ENCODE measurements around the gene UNG. TPM values are rescaled to one million over a fixed set of nuclear protein-coding genes. Genes with fewer than 3 reads are reported as not detected.

UNG gene
- total and polyA plus RNA-seq, 2 of the 8 experiments (the other 6 are each of a cell fraction or from before 2014, with no cell fraction given) = 71.6 to 163 TPM

GRCh38 chr12:109126784-109127183 is 29.4 kb downstream of the UNG start:
- H3K27me3 ChIP-seq (replicated peaks in 1 of 4; ENCODE audit: control insufficient read depth in 3 of 4, extremely low read depth in 1 of 4, insufficient read depth in 3 of 4, low read length in 3 of 4) = no peaks in the 10 kb centered on the region
- no peak overlapping the region for H3K18ac ChIP-seq (ENCODE audit: extremely low read depth, low read length)
- H3K27ac ChIP-seq (ENCODE audit: low read depth, low read length) = no peak overlapping the region
- no peak overlapping the region for H4K91ac ChIP-seq (replicated peaks; ENCODE audit: insufficient read length, low read length)
- TF ChIP-seq EZH2 (IDR thresholded peaks at IDR 0.05; ENCODE audit: low read depth, low read length, severe bottlenecking) (no peak), SUZ12 (IDR thresholded peaks at IDR 0.05; ENCODE audit: low read length) (no peak), YY1 (IDR thresholded peaks at IDR 0.05; ENCODE audit: low read depth, low read length) (no peak), CEBPB (IDR thresholded peaks at IDR 0.05; ENCODE audit: low read depth, low read length) (no peak), USF2 (IDR thresholded peaks at IDR 0.05; ENCODE audit: low read length) (no peak), TBP (IDR thresholded peaks at IDR 0.05; ENCODE audit: low read depth, low read length) (no peak), JUND (IDR thresholded peaks at IDR 0.05; ENCODE audit: low read length) (no peak), ATF3 (IDR thresholded peaks at IDR 0.05; ENCODE audit: insufficient read depth, low read depth, low read length) (no peak), SP4 (IDR thresholded peaks at IDR 0.05; ENCODE audit: low read length) (no peak)
- H2AK5ac ChIP-seq (ENCODE audit: low read depth, low read length) = no peak overlapping the region
- no peak overlapping the region for H2BK5ac ChIP-seq (ENCODE audit: low read depth, low read length)
- POLR2A ChIA-PET (ENCODE audit: partially characterized antibody) = interaction anchor here (1.0 kb wide), 1 partner anchor 24 kb away, joined by 3 read pairs; no protein-coding TSS in a partner anchor
- FAIRE-seq = no peak
- no peak overlapping the region for H2BK15ac ChIP-seq (ENCODE audit: low read length)
- no peak overlapping the region for H3K4me2 ChIP-seq (ENCODE audit: insufficient read depth in 1 of 2, low read depth in 2 of 2, low read length in 2 of 2)
- H3K14ac ChIP-seq (ENCODE audit: insufficient read length) = no peak overlapping the region
- H3K4me1 ChIP-seq (replicated peaks in 1 of 4; ENCODE audit: control insufficient read depth in 3 of 4, insufficient read depth in 4 of 4, low read length in 3 of 4) = peaks cover 0 to 3% (median 0%) of the 10 kb centered on the region in 4 experiments; a peak in 1 of 7 replicates
- no peak overlapping the region for H3K9ac ChIP-seq (replicated peaks in 1 of 4; ENCODE audit: extremely low read depth in 1 of 4, low read depth in 3 of 4, low read length in 3 of 4)
- H2BK12ac ChIP-seq (ENCODE audit: low read depth, low read length) = no peak overlapping the region
- no peaks in the 10 kb centered on the region for H3K36me3 ChIP-seq (ENCODE audit: control insufficient read depth in 2 of 4, insufficient read depth in 4 of 4, low read length in 3 of 4)
- H3K4ac ChIP-seq (replicated peaks; ENCODE audit: insufficient read length, low read depth, low read length) = no peak overlapping the region
- no peak overlapping the region for H4K8ac ChIP-seq (ENCODE audit: extremely low read depth, insufficient read depth, low read length)
- H3K23ac ChIP-seq (ENCODE audit: insufficient read length) = no peak overlapping the region
- no peak overlapping the region for H3K4me3 ChIP-seq (ENCODE audit: extremely low read depth in 1 of 4, insufficient read depth in 2 of 4, low read depth in 3 of 4, low read length in 4 of 4)
- H2AFZ ChIP-seq (ENCODE audit: low read length) = no peak overlapping the region
- H3K23me2 ChIP-seq (ENCODE audit: low read depth, low read length) = no peaks in the 10 kb centered on the region
- DNase-seq (ENCODE audit: low read depth in 1 of 2, low spot score in 2 of 2) = no peak
- no peaks in the 10 kb centered on the region for H3K79me2 ChIP-seq (ENCODE audit: control insufficient read depth in 1 of 2, insufficient read depth in 2 of 2, low read length in 2 of 2)
- H2BK120ac ChIP-seq (replicated peaks; ENCODE audit: low read depth, low read length) = no peak overlapping the region
- no peak overlapping the region for H2BK20ac ChIP-seq (ENCODE audit: low read length)
- H3K56ac ChIP-seq (replicated peaks; ENCODE audit: insufficient read length, low read depth, low read length) = no peak overlapping the region
- no peaks in the 10 kb centered on the region for H4K20me1 ChIP-seq (replicated peaks in 1 of 2; ENCODE audit: control insufficient read depth in 1 of 2, insufficient read depth in 2 of 2, low read length in 2 of 2)
- H4K5ac ChIP-seq (ENCODE audit: insufficient read length, low read depth, low read length) = no peak overlapping the region
- H3K9me3 ChIP-seq (ENCODE audit: insufficient read depth in 2 of 2, low read depth in 1 of 2, low read length in 1 of 2) = no peaks in the 10 kb centered on the region
- WGBS, 2 experiments (ENCODE audit: extremely low coverage in 1 of 2, insufficient coverage in 1 of 2, insufficient read length in 1 of 2, insufficient replicate concordance in 2 of 2, low coverage in 1 of 2, low lambda C conversion rate in 2 of 2, missing lambda C conversion rate in 1 of 2) = 91% methylated on average over 3 of the region's 3 CpGs; no CpG with 5 or more reads in 1 of the 2 experiments
- H3K79me1 ChIP-seq (ENCODE audit: low read depth, low read length) = no peaks in the 10 kb centered on the region
- CTCF ChIA-PET (ENCODE audit: partially characterized antibody) = no interaction called here
